HG02798 (cell line): ENCODE results near the gene LPAR3.

ENCODE experiments used
- ATAC-seq: cut with Tn5 transposase; IDR thresholded peaks from one replicate; pipeline ENCODE4 v1.9.1; 2021; ENCODE audit warnings: mild to moderate bottlenecking; ENCODE audit not compliant: unreplicated experiment, poor library complexity

Gene LPAR3

DNA sequence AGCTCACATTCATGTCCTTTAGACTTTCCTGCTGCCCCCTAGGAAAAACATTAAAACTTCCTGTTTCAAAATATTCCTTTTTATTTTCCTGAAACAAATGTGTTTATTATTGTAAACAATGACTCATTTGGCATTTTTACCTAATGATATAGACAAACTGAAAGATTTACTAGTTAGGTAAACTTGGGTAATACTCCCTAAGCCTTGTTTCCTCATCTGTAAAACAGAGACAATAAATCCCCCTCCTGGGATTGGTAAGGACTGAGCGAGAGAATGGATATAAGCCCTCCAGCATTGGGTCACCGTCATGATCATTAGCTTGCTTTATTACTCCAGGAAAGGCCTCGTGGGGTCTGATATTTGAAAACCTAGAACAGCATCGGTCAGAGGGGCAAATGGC lies 59.8 kb downstream of the LPAR3 start:
- ATAC-seq: no peak

DNA sequence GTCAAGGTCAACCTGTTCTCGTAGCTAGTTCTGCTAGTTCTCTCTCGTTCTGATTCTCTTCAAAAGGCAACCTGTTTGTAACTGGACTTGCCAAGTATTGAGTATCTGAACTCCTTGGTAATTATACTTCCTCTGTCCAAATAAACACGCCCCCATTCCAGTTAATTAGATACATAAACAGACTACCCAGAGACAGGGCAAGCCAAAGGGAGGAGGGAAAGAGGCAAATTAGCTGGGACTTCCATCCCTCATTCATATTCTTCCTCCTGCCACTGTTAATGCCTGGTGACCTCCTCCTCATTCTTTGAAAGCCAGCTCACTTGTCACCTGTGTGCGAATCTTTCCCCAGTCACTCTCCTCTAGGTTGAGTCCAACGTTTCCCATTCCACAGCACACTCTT lies 62.9 kb downstream of the LPAR3 start:
- ATAC-seq: no peak

DNA sequence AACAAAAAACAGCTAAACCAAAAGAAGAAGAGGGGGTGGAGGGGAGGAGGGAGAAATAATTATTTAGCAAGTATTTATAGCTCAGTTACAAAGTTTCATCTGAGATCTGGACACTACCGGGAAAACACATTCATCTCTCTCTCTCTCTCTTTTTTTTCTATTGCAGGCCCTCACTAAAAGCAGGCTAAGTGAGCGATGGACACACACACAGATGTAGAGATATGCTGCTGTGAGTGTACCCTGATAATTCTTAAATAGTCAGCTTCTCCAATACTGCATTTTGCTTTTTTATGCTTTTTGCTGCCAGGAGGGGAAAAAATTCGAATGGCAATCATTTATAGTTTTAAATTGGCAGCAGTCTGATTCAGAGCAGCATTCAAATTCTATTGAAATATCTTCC lies 65.0 kb downstream of the LPAR3 start:
- ATAC-seq: no peak

DNA sequence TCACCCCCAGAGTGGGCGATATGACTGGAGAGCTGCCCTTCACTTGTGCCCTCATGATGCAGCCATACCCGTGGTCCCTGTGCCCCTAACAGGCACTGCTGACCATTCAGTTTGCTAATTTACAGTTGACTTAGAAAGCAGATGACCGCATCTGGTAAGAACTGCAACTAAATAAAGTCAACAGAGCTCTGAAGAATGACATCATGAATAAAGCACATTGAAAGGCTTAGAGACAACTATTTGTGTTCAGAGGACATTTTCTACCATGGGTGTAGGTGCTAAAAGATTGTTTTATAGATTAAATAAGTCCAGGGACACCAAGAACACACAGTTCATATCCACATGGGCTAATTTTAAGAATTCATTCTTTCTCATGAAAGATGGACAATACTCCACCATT lies 65.5 kb downstream of the LPAR3 start:
- no peak for ATAC-seq

DNA sequence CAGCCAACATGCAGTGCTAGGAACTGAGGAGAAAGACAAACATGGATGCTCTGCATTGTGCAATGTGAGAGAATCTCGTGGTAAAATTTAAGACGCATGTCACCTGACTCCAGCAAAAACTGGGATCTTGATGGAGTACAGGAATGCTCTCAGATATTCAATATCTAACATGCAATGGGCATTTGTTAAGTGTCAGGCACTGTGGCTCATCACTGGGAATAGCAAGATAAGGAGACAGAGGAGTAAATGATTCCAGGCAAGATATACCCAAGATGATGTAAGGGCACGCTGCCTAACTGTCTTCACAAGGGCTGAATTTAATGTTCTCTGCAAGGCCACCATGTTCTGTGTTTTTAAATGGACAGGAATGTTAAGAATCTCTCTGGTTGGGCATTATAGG lies 67.8 kb downstream of the LPAR3 start:
- no peak for ATAC-seq

DNA sequence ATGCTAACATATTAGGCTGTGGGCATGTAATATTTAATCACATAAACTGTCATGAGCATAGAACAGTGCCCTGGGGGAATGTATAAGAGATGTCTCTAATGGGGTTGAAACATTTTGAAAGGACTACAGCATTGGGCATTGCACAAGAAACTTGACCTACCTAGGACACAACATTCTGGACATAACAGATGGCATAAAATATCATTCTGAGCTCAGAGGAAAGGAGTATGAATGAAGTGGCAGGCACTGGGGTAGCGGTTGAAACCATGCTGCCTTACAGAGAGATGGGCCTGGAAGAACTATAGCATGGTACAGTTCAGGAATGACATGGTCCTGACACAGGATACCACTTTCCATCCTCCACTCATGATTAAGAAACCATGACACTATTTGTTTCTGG lies 69.0 kb downstream of the LPAR3 start:
- no peak for ATAC-seq

DNA sequence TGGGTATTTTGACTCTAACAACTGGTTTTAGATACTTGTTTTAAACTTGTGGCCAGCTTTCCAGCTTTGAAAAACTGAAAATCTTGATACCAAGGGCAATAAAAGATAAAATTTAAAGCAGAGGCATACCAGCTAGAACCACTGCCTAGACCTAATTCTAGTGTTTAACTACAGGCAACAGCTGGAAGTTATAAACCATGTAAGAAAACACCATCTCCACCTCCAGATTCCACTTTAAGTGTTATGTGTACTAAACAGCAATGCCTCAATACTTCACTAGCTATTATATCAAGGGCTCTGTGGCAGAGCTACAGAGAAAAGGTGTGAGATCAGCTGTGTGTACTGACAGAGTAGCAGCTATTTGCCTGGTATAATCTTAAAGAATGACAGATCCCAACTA lies 69.5 kb downstream of the LPAR3 start:
- no peak for ATAC-seq

DNA sequence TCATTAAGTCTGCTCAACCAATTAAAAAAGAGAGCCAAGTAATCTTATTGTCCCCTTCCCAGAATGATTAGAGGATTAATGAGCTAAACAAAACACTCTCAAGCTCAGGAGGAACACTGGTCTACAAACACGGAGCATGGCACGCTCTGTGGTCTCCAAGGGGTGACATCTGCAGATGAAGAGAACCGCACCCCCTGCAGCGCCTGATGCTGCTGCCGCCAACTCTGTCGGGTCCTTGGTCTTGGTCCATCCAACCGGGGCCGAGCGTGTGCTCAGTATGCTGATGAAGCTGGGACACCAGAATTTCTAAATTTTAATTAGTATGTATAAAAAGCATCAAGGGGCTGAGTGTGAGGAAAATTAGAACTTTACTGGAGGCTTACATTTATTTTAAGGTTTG lies 82.7 kb downstream of the LPAR3 start:
- ATAC-seq: no peak

DNA sequence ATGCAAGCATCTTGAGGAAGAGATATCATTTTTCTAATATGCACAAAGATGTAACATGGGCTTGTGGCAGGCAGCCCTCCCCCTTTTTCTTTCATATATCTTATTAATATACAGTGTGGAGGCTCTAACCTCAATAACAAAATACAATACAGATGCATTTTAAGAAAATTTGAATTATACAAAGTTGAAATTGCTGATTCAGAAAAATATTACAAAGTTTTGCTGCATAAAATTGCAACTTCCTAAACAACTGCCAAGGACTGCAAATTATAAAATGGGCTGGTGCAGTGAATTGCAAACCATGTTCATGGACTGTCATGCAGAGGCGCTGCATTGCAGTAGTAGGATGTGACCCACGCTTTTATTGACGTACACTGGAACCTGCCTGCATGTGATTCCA lies 84.0 kb downstream of the LPAR3 start:
- ATAC-seq: no peak

DNA sequence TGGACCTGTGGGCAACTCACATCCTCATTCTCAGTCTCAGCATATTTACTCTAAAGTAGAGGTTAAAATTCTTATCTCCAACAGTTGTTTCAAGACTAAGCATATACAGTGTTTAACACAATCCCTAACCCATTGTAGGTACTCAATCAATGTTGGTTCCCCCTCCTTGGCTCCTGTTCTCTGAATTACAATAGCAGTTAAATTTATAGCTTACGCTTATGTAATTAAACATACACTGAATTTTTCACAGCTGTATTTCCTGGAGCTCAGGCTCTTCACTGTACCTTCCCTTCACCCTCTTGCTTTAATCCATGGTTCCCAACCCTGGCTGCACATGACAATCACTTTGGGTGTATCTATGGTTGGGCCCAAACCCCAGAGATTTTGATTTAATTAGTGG lies 89.4 kb downstream of the LPAR3 start:
- ATAC-seq: no peak

DNA sequence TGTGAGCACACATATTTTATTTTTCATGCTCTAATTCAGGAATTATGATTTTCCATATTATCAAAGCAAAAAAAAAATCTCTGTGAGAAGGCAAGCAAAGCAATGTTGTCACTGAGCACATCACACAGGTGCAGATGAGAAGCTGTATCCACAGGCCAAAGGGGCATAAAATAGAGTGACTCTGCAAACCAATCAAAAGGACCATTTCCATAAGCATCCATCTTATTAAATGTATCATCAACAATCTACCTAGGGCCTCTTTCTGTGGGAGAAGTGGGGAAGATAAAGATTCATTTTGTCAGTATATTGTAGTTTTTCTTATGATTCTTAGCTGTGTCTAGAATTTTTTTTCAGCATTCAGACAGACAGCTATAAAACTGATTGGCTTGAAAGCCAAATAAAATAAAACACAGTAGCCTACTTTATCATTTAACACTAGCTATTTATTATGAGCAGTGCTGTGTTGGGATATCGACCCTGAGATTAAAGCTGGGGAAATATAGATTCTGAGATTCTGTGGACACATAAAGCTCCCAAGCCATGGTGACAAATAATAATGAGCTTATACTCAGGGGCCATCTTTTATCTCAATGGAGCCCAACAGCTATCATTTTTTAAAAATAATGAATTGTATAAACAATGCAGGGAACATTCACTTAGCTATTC lies 90.3 kb downstream of the LPAR3 start:
- ATAC-seq: no peak

DNA sequence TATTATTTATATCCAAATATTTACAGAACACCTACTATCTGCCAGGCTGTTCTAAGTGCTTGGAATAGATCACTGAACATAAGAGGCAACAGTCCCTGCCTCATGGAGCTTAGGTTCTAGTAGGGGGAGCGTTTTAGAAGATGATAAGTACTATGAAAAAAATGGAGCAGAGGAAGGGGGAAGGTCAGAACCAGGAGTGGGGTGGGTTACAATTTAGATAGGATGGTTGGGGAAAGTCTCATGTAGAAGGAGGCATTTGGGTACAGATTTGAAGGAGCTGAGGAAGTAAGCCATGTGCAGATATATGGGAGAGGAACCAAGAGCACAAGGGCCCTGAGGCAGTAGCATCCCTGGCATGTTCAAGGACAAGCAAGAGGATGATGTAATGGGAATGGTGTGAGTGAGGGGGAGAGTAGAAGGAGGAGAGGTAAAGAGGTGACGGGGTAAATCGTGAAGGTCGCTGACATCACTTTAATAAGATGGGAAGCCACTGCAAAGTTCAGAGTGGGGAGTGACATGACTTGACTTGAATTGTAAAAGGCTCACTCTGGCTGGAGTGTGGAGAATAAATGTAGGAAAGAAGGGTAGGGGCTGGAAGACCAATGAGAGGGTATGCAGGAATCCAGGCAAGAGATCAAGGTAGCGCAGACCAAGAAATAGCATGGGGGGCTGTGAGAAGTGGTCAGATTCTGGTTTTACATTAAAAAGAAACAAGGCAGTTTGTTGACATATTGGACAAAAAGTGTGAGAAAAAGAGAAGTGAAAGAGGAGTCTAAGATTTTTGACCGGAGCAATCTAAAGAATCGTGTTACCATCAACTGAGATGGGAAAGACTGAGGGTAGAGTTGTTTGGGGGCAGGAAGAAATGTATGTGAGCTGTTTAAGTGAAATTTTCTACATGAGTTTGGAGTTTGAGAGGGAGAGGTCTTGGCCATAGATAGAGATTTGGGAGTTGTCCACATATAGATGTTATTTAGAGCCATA lies 92.6 kb downstream of the LPAR3 start:
- no peak for ATAC-seq

DNA sequence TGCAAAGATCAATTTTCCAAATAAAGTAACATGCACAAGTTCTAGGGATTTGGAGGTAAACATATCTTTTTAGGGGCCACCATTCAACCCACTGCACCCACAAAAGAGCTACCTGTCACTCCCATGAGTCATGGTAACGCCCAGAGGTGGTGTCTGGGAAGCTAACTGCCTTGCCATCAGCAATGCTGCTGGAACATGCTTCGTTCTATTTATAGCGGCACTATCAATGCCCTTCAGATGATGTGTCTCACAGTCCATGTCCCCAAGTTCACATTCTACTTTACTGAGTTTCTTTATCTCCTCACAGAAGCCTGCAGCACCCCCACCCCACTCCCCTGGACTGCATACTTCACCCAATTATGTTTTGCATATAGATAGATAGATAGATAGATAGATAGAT lies 95.4 kb downstream of the LPAR3 start:
- ATAC-seq: no peak

DNA sequence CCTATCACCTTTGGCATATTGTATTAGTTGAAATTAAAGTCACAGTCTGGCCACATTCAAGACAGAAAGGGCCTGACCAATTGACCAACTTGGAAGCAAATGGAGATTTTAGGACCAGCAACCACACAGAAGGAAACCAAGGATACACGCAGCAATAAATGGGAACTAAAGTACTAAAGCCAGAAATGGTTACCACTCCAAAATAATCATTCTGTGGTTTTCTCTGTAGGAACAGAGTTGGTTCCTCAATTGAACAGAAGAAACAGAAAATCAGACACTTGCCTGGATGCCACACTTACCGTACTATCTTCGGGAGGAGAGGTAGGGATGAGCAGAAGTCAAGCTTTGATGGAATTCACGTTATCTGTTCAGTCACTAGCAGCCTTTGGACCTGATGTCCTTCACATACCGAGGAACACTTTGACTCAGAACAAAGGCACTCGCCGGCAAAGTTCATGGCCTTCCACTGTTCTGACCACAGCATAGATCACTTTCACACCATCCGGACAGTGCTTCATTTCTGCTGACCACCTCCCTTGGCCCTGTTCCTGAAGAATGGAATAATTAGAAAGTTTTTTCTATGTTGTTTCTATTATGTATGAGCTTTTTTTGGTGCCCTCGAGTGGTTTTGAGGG lies 96.9 kb downstream of the LPAR3 start:
- ATAC-seq: no peak

DNA sequence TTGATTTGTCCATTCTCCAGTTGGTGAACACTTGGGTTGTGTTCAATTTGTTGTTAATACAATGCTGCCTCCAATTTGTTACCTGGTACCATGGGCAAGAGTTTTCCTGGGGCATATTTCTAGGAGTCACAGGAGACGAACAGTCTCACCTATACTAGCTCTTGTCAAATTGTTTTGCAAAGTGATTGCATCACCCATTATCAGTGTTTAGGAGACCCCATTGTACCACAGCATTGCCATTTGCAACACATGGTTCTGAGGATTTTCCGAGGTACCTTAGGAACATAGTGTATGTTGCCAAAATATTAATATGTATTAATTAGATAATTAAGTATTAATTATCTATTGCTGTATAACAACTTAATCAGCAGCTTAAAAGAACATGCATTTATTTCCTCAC lies 97.8 kb downstream of the LPAR3 start:
- ATAC-seq: no peak

DNA sequence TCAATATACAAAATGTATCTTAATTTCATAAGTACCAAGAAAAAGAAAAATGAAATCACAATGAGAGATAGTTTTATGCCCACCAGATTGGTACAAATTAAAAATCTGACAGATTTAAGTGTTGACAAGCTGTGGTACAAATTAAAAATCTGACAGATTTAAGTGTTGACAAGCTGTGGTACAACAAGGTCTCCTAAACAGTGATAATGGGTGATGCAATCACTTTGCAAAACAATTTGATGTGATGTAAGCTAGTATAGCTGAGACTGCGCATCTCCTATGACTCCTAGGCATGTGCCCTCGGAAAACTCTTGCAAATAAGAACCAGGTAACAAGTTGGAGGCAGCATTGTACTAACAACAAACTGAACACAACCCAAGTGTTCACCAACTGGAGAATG lies 100.6 kb downstream of the LPAR3 start:
- no peak for ATAC-seq

DNA sequence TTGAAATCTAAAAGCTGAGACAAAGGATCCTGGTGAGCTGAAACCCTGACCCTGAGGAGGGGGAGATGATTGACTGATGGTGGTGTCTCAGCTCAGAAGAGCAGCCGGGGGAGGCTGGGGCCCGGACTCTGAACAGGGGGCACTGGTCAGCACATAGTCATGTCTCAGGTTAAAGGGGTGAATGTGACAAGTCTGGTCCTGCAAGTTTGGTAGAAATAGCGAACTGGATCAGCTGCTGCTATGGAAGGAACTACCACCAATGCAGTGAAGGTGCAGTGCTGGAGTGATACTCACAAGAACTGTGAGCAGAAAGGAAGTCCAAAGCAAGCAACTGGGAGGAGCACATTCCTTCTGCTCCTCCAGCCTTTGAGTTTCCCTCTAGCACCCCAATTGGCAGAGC lies 104.0 kb downstream of the LPAR3 start:
- ATAC-seq: no peak

DNA sequence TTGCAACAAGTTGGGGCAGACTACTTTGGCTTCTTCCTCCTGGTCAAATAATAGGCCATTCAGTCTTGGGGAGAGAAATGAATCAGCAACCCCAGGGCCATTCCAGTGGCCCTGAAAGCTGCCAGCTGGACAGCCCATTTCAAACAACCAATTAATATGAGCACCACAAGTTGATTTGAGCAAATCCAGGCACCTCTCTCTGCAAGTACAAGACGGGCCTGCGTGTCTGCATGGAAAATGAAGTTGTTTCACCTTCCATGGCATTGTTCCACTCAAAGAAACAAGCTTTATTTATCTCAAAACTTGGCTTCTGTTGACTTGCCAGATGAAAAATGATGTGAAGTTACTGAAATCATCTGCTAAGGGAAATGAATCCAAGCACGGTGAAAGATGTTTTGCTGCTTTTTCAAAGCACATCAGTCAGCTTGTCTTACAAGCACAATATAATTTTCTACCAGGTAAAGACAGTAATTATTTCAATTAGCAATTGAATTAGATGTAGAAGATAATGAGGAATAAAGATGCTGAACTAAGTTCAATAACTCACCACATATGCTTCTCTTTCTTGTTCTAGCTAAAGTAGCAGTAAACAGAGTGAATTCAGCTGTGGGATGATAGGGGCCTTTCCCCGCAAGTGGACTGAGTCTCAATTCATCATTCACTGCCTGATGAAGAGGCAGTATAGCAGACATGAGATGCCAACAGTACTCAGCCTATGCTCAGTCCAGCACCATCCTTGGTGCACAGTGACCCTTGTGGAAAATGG lies 107.6 kb downstream of the LPAR3 start:
- no peak for ATAC-seq

DNA sequence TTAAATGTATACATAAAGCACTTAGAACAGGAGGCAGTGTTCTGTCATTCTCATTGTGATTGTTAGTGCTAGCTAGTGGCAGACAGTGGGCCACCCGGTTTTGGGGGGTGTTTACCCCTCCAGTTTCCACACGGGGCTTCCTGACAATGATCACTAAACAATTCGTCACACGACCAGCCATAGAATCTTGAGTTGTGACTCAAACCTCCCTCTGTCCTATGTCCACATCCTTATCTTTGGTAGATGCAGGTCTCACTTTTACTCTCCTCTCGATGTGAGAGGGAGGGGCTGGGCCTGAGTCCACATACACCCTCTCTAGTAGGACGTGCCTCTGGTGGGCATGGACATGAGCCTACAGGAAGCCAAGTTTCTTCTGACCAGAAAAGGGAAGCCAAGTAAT lies 110.1 kb downstream of the LPAR3 start:
- ATAC-seq: no peak

DNA sequence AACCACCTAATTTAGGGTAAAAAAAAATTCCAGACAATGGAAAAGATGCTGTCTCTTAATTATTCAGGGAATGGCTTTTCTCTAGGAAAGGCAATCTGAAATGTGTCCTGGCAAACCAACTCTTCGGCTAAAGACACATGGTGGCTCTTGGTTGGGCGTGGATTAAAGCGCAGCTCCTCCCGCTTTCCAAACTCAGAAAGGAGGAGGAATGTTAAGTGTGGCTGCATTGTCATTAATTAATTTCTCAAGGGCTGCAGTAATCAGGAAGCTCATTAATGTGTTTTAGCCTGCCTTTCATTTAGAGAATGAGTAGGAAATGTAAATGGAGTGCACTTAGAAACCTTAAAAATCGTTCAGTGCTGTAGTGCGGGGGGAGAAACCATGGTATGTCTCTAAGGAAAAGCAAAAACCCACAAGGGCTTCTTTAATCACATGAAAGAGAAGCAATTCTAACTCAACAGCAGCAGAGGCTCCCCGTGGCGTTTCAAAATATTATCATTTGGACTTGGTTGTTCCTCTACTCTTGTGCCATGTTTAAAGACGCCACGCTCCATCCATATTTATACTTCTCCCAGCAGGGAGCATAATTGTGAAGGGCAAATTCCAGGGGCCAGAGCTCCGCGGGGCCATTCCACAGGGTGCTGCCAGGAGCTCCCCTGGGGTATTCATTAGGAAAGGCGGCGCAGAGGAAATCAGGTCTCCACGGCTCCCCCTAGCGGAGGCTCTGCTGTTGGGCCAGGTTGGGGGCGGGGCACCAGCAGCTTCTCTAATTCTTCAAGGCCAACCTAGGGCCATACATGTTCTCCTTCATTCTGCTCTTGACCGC lies 110.8 kb downstream of the LPAR3 start:
- ATAC-seq: peak; percentile 87
